ENCODE results near the gene CNGB1. TPM values are rescaled to one million over a fixed set of nuclear protein-coding genes. Genes with fewer than 3 reads are reported as not detected.

CNGB1 gene
- total and polyA plus RNA-seq, 2 of the 13 experiments (the other 11 are each of a cell fraction or from before 2014, with no cell fraction given): 0.02 to 0.15 TPM

- TF ChIP-seq IRF2 (CRISPR knock-in tag; IDR thresholded peaks at IDR 0.05): no peak
- no peak for TF ChIP-seq IKZF4 (CRISPR knock-in tag; IDR thresholded peaks at IDR 0.05; ENCODE audit: borderline replicate concordance, low read depth, not compliant biosample characterization)
- no peak for TF ChIP-seq TGIF2 (CRISPR knock-in tag; IDR thresholded peaks at IDR 0.05)
- no peak for TF ChIP-seq ZKSCAN5 (CRISPR knock-in tag; IDR thresholded peaks at IDR 0.05)
- peak; percentile 57 for TF ChIP-seq TEAD3 (CRISPR knock-in tag; optimal IDR thresholded peaks at IDR 0.05; ENCODE audit: borderline replicate concordance)
- no peak for TF ChIP-seq PHF5A (CRISPR knock-in tag; IDR thresholded peaks at IDR 0.05; ENCODE audit: low read depth, unreplicated experiment)
- no peak for TF ChIP-seq ZBTB4 (CRISPR knock-in tag; IDR thresholded peaks at IDR 0.05; ENCODE audit: borderline replicate concordance)
- 0 out of 2 replicates have a peak, but pooled peaks have one; percentile 1 for TF ChIP-seq ZNF749 (CRISPR knock-in tag; IDR thresholded peaks at IDR 0.05; ENCODE audit: borderline replicate concordance)
- TF ChIP-seq ZNF12 (CRISPR knock-in tag; IDR thresholded peaks at IDR 0.05): no peak
- no peak for TF ChIP-seq ZNF607 (CRISPR knock-in tag; IDR thresholded peaks at IDR 0.05; ENCODE audit: borderline replicate concordance)
- TF ChIP-seq EED (CRISPR knock-in tag; IDR thresholded peaks at IDR 0.05): no peak
- no peak for TF ChIP-seq EEA1 (CRISPR knock-in tag; IDR thresholded peaks at IDR 0.05; ENCODE audit: borderline replicate concordance)
- TF ChIP-seq ZNF230 (CRISPR knock-in tag; IDR thresholded peaks at IDR 0.05): no peak
- TF ChIP-seq, protein P1, sequence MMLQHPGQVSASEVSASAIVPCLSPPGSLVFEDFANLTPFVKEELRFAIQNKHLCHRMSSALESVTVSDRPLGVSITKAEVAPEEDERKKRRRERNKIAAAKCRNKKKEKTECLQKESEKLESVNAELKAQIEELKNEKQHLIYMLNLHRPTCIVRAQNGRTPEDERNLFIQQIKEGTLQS (CRISPR knock-in tag; IDR thresholded peaks at IDR 0.05): no peak
- no peak for TF ChIP-seq THAP9 (CRISPR knock-in tag; IDR thresholded peaks at IDR 0.05; ENCODE audit: borderline replicate concordance)
- no peak for TF ChIP-seq PHB2 (IDR thresholded peaks at IDR 0.05; ENCODE audit: partially characterized antibody)
- no peak for TF ChIP-seq MED8 (CRISPR knock-in tag; IDR thresholded peaks at IDR 0.05; ENCODE audit: insufficient replicate concordance)
- 0 out of 2 replicates have a peak, but pooled peaks have one; percentile 12 for TF ChIP-seq FOSL2 (CRISPR knock-in tag; IDR thresholded peaks at IDR 0.05)
- no peak for TF ChIP-seq ZNF143 (CRISPR knock-in tag; IDR thresholded peaks at IDR 0.05)
Measured at GRCh38 chr16:57863434-57864160, 107.3 kb downstream of the CNGB1 start (continued).

All from HepG2 (cell line).